HepG2 (cell line): ENCODE results near the gene SH3GLB2. TPM values are rescaled to one million over a fixed set of nuclear protein-coding genes. Genes with fewer than 3 reads are reported as not detected.

ENCODE experiments used
- MAZ ChIP-seq, 2 experiments: sonication (generic) in 1 of 2; formaldehyde crosslinking in 1 of 2; IDR thresholded peaks; 2 replicates each; pipeline versions ENCODE4 v1.5.0 to v1.6.1; 2012 to 2020; ENCODE audit warnings: low read depth in 2 of 2, mild to moderate bottlenecking in 2 of 2, borderline replicate concordance in 1 of 2, improper control_type of control experiment in 1 of 2, low read length in 1 of 2, missing genetic modification reagents in 1 of 2, moderate library complexity in 1 of 2
- PHF8 ChIP-seq: sonication (generic); formaldehyde crosslinking; IDR thresholded peaks from 2 replicates; pipeline ENCODE4 v1.5.0; 2020; ENCODE audit warnings: missing genetic modification reagents
- SMC3 ChIP-seq: IDR thresholded peaks from 2 replicates; pipeline ENCODE4 v1.6.1; 2011; ENCODE audit warnings: low read length, improper control_type of control experiment
- SP140L ChIP-seq: sonication (generic); formaldehyde crosslinking; IDR thresholded peaks from 2 replicates; pipeline ENCODE4 v1.4.0; 2020; ENCODE audit warnings: missing genetic modification reagents, borderline replicate concordance
- ZNF12 ChIP-seq: sonication (generic); formaldehyde crosslinking; IDR thresholded peaks from 2 replicates; pipeline ENCODE4 v1.5.0; 2020; ENCODE audit warnings: missing genetic modification reagents
- ZNF761 ChIP-seq: sonication (generic); formaldehyde crosslinking; conservative IDR thresholded peaks from 2 replicates; pipeline ENCODE4 v1.4.0; 2020; ENCODE audit warnings: mild to moderate bottlenecking, missing genetic modification reagents
- ZNF891 ChIP-seq: sonication (generic); formaldehyde crosslinking; IDR thresholded peaks from 2 replicates; pipeline ENCODE4 v1.5.0; 2020; ENCODE audit warnings: mild to moderate bottlenecking, missing genetic modification reagents
- polyA plus RNA-seq, 8 experiments: library from polyadenylated mRNA; depleted of rRNA in 3 of 8; stranded (reverse) in 7 of 8; unstranded in 1 of 8; fragments of >200 nt; fragmentation: Illumina TruSeq in 4 of 8; extraction: Trizol in 4 of 8; gene quantifications; 2 replicates each; pipeline versions ENCODE4 v1.2.1 to v1.2.3, GENCODE V29; 2011 to 2016; ENCODE audit warnings: low read depth in 4 of 8, missing spikeins in 1 of 8, mixed read lengths in 1 of 8; ENCODE audit not compliant: insufficient read depth in 1 of 8
- total RNA-seq, 5 experiments: library from RNA; depleted of rRNA; stranded (reverse); fragments of >200 nt; fragmentation: Illumina TruSeq; extraction: Trizol; gene quantifications; 2 replicates each; pipeline ENCODE4 v1.2.3, GENCODE V29; 2016; ENCODE audit warnings: low read depth in 1 of 5
- TF ChIP-seq, protein P1 (sequence below): sonication (generic); formaldehyde crosslinking; IDR thresholded peaks from 2 replicates; pipeline ENCODE4 v1.4.0; 2020; ENCODE audit warnings: missing genetic modification reagents, mild to moderate bottlenecking, borderline replicate concordance
- TF ChIP-seq, protein P2 (sequence below): sonication (generic); formaldehyde crosslinking; IDR thresholded peaks from 2 replicates; pipeline ENCODE4 v1.8.0; 2022; ENCODE audit warnings: mild to moderate bottlenecking, missing genetic modification reagents, moderate library complexity
- TF ChIP-seq, protein P3 (sequence below): IDR thresholded peaks from 2 replicates; pipeline ENCODE4 v1.6.1; 2016; ENCODE audit warnings: missing genetic modification reagents, missing compliant biosample characterization
- TF ChIP-seq, protein P4 (sequence below): sonication (generic); formaldehyde crosslinking; IDR thresholded peaks from 2 replicates; pipeline ENCODE4 v1.5.0; 2020; ENCODE audit warnings: missing genetic modification reagents
- TF ChIP-seq, protein P5 (sequence below): sonication (generic); formaldehyde crosslinking; IDR thresholded peaks from 2 replicates; pipeline ENCODE4 v1.4.0; 2020; ENCODE audit warnings: missing genetic modification reagents
- TF ChIP-seq, protein P6 (sequence below): sonication (generic); formaldehyde crosslinking; IDR thresholded peaks from 2 replicates; pipeline ENCODE4 v1.5.1; 2020; ENCODE audit warnings: missing genetic modification reagents, mild to moderate bottlenecking, borderline replicate concordance
- TF ChIP-seq, protein P7 (sequence below): sonication (generic); formaldehyde crosslinking; IDR thresholded peaks from 2 replicates; pipeline ENCODE4 v1.5.0; 2020; ENCODE audit warnings: mild to moderate bottlenecking, missing genetic modification reagents

The SH3GLB2 gene
- total and polyA plus RNA-seq, 2 of the 13 experiments (the other 11 are each of a cell fraction or from before 2014, with no cell fraction given): 24.0 to 40.6 TPM

DNA sequence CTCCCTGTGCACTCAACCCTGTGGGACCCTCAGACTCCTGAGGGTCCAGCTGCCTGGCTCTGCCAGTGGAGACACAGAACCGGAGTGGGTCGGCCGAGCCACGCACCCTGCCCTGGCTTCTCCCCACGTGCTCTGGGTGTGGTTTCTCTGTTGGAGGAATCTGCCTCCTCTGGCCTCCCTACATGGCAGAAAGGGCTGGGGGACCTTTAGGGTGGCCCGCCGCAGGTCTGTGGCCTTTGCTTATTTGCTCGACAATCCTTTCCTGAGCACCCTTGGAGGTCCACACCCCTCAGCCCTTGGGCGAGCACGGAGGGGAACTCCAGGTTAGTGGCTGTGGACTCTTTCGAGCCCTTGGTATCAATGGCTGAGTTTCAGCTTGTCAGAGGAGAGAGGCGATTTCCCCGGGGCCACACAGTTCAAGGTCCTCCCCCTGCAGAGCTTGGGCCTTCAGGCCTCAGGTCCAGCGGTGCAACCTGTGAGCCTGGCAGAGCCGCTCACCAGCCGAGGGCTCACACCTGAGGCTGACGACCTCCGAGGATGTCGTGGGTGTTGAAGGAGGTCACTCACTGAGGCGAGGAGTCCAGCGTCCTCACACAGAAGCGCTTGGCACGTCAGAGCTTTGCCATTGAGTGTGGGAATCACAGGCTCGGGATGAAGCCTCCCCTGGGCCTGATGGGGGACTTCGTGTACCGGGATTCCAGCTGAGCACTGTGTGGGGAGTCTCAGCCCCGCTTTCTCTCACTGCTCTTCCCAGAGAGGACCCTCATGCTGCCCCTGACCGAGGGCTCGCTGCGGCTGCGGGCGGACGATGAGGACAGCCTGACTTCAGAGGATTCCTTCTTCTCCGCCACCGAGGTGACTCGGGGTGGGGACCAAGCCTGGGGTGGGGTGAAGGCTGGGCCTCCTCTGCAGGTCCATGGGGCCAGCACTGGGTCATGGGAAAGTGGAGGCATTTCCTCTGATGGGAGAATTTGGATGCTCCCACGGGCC lies 32.0 kb upstream of the SH3GLB2 start (continued):
- TF ChIP-seq, protein P1, sequence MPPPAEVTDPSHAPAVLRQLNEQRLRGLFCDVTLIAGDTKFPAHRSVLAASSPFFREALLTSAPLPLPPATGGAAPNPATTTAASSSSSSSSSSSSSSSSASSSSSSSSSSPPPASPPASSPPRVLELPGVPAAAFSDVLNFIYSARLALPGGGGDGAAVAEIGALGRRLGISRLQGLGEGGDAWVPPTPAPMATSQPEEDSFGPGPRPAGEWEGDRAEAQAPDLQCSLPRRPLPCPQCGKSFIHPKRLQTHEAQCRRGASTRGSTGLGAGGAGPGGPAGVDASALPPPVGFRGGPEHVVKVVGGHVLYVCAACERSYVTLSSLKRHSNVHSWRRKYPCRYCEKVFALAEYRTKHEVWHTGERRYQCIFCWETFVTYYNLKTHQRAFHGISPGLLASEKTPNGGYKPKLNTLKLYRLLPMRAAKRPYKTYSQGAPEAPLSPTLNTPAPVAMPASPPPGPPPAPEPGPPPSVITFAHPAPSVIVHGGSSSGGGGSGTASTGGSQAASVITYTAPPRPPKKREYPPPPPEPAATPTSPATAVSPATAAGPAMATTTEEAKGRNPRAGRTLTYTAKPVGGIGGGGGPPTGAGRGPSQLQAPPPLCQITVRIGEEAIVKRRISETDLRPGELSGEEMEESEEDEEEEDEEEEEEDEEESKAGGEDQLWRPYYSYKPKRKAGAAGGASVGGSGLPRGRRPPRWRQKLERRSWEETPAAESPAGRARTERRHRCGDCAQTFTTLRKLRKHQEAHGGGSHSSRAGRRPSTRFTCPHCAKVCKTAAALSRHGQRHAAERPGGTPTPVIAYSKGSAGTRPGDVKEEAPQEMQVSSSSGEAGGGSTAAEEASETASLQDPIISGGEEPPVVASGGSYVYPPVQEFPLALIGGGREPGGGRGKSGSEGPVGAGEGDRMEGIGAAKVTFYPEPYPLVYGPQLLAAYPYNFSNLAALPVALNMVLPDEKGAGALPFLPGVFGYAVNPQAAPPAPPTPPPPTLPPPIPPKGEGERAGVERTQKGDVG: peak; percentile 22; the same call in 1 of the 2 replicates
- TF ChIP-seq, protein P2, sequence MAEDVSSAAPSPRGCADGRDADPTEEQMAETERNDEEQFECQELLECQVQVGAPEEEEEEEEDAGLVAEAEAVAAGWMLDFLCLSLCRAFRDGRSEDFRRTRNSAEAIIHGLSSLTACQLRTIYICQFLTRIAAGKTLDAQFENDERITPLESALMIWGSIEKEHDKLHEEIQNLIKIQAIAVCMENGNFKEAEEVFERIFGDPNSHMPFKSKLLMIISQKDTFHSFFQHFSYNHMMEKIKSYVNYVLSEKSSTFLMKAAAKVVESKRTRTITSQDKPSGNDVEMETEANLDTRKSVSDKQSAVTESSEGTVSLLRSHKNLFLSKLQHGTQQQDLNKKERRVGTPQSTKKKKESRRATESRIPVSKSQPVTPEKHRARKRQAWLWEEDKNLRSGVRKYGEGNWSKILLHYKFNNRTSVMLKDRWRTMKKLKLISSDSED (CRISPR knock-in tag): no peak
- TF ChIP-seq SP140L (CRISPR knock-in tag) (no peak), PHF8 (CRISPR knock-in tag) (no peak), ZNF761 (CRISPR knock-in tag) (no peak), SMC3 (no peak), ZNF12 (CRISPR knock-in tag) (no peak), ZNF891 (CRISPR knock-in tag) (no peak), MAZ (IDR thresholded peaks at IDR 0.05; ENCODE audit: borderline replicate concordance, low read depth, low read length) (no peak), MAZ (CRISPR knock-in tag; IDR thresholded peaks at IDR 0.05; ENCODE audit: low read depth) (no peak)
- TF ChIP-seq, protein P3, sequence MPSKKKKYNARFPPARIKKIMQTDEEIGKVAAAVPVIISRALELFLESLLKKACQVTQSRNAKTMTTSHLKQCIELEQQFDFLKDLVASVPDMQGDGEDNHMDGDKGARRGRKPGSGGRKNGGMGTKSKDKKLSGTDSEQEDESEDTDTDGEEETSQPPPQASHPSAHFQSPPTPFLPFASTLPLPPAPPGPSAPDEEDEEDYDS: no peak
- TF ChIP-seq, protein P4, sequence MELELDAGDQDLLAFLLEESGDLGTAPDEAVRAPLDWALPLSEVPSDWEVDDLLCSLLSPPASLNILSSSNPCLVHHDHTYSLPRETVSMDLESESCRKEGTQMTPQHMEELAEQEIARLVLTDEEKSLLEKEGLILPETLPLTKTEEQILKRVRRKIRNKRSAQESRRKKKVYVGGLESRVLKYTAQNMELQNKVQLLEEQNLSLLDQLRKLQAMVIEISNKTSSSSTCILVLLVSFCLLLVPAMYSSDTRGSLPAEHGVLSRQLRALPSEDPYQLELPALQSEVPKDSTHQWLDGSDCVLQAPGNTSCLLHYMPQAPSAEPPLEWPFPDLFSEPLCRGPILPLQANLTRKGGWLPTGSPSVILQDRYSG (CRISPR knock-in tag): no peak
- TF ChIP-seq, protein P5, sequence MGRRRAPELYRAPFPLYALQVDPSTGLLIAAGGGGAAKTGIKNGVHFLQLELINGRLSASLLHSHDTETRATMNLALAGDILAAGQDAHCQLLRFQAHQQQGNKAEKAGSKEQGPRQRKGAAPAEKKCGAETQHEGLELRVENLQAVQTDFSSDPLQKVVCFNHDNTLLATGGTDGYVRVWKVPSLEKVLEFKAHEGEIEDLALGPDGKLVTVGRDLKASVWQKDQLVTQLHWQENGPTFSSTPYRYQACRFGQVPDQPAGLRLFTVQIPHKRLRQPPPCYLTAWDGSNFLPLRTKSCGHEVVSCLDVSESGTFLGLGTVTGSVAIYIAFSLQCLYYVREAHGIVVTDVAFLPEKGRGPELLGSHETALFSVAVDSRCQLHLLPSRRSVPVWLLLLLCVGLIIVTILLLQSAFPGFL (CRISPR knock-in tag): no peak
- TF ChIP-seq, protein P6, sequence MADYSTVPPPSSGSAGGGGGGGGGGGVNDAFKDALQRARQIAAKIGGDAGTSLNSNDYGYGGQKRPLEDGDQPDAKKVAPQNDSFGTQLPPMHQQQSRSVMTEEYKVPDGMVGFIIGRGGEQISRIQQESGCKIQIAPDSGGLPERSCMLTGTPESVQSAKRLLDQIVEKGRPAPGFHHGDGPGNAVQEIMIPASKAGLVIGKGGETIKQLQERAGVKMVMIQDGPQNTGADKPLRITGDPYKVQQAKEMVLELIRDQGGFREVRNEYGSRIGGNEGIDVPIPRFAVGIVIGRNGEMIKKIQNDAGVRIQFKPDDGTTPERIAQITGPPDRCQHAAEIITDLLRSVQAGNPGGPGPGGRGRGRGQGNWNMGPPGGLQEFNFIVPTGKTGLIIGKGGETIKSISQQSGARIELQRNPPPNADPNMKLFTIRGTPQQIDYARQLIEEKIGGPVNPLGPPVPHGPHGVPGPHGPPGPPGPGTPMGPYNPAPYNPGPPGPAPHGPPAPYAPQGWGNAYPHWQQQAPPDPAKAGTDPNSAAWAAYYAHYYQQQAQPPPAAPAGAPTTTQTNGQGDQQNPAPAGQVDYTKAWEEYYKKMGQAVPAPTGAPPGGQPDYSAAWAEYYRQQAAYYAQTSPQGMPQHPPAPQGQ (CRISPR knock-in tag): no peak
- TF ChIP-seq, protein P7, sequence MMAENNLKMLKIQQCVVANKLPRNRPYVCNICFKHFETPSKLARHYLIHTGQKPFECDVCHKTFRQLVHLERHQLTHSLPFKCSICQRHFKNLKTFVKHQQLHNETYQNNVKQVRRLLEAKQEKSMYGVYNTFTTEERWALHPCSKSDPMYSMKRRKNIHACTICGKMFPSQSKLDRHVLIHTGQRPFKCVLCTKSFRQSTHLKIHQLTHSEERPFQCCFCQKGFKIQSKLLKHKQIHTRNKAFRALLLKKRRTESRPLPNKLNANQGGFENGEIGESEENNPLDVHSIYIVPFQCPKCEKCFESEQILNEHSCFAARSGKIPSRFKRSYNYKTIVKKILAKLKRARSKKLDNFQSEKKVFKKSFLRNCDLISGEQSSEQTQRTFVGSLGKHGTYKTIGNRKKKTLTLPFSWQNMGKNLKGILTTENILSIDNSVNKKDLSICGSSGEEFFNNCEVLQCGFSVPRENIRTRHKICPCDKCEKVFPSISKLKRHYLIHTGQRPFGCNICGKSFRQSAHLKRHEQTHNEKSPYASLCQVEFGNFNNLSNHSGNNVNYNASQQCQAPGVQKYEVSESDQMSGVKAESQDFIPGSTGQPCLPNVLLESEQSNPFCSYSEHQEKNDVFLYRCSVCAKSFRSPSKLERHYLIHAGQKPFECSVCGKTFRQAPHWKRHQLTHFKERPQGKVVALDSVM (CRISPR knock-in tag): peak; percentile 69
